ENCODE results near the gene IGSF21.

DNA sequence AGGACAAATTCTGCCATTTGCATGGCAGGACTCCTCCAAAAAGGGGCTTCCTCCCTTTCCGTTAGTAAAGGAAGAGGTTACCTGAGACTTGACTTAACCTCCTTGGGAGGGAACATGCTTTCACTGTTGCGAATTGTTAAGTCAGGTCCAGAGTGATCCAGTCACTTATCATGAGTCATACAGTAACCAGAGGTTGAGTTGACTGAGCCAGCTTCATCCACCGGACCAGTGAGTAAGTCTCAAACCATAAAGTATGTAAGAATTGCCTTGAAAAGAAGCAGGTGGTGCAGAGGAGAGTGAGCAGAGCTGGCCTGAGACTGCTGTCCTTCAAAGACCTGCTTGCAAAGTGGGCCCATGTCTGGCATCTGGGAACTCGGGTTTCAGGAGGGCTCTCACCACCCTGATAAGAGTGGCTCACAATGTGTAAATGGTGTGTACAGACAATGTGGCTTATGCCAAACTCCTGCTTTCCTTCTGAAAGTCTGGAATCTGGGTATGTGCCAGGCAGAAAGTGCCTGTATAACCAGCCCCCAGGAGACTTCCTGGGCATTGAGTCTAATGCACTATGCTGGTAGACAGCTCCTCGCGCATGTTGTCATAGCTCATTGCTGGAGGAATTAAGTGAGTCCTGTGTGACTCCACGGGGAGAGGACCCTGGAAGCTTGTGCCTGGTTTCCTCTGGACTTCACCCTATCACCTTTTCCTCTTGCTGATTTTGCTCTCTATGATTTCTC lies 288.8 kb downstream of the IGSF21 start:
- TF ChIP-seq, protein P1, sequence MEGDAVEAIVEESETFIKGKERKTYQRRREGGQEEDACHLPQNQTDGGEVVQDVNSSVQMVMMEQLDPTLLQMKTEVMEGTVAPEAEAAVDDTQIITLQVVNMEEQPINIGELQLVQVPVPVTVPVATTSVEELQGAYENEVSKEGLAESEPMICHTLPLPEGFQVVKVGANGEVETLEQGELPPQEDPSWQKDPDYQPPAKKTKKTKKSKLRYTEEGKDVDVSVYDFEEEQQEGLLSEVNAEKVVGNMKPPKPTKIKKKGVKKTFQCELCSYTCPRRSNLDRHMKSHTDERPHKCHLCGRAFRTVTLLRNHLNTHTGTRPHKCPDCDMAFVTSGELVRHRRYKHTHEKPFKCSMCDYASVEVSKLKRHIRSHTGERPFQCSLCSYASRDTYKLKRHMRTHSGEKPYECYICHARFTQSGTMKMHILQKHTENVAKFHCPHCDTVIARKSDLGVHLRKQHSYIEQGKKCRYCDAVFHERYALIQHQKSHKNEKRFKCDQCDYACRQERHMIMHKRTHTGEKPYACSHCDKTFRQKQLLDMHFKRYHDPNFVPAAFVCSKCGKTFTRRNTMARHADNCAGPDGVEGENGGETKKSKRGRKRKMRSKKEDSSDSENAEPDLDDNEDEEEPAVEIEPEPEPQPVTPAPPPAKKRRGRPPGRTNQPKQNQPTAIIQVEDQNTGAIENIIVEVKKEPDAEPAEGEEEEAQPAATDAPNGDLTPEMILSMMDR (IDR thresholded peaks at IDR 0.05; ENCODE audit: poor library complexity) = no peak
- TF ChIP-seq EZH2phosphoT487 (IDR thresholded peaks at IDR 0.05; ENCODE audit: low read depth, severe bottlenecking, unreplicated experiment) = no peak
